Smooth muscle cell (in vitro differentiated cells): ENCODE data around the gene ADAT1. TPM values are rescaled to one million over a fixed set of nuclear protein-coding genes. Genes with fewer than 3 reads are reported as not detected.

Experiments used
- DNase-seq: peaks from one replicate; lab custom pipeline; 2025; ENCODE audit not compliant: unreplicated experiment; lab: John Stamatoyannopoulos, UW
- H2AFZ ChIP-seq: fragments of 200-600 bp; sonication (generic); 2 replicates; pipeline ENCODE4 v1.6.0; 2016; ENCODE audit warnings: antibody characterized with exemption, low read depth, mild to moderate bottlenecking
- H3F3A ChIP-seq: fragments of 200-600 bp; sonication (generic); 2 replicates; pipeline ENCODE4 v1.6.0; 2017; ENCODE audit warnings: antibody characterized with exemption, low read depth
- H3K27ac ChIP-seq: fragments of 200-600 bp; sonication (generic); 2 replicates; pipeline ENCODE4 v1.5.1; 2016; ENCODE audit warnings: low read depth, mild to moderate bottlenecking
- H3K27me3 ChIP-seq: fragments of 200-600 bp; sonication (generic); 2 replicates; pipeline ENCODE4 v1.6.1; 2016; ENCODE audit warnings: low read depth, mild to moderate bottlenecking
- H3K36me3 ChIP-seq: fragments of 200-600 bp; sonication (generic); 2 replicates; pipeline ENCODE4 v1.5.1; 2016; ENCODE audit warnings: low read depth
- H3K4me1 ChIP-seq: fragments of 200-600 bp; sonication (generic); 2 replicates; pipeline ENCODE4 v1.5.1; 2016; ENCODE audit warnings: low read depth
- H3K4me2 ChIP-seq: fragments of 200-600 bp; sonication (generic); 2 replicates; pipeline ENCODE4 v1.6.0; 2016; ENCODE audit warnings: mild to moderate bottlenecking
- H3K4me3 ChIP-seq: fragments of 200-600 bp; sonication (generic); 2 replicates; pipeline ENCODE4 v1.5.1; 2016; ENCODE audit warnings: mild to moderate bottlenecking
- H3K79me2 ChIP-seq: fragments of 200-600 bp; sonication (generic); 2 replicates; pipeline ENCODE4 v1.6.0; 2016; ENCODE audit warnings: low read depth, mild to moderate bottlenecking
- H3K9ac ChIP-seq: fragments of 200-600 bp; sonication (generic); 2 replicates; pipeline ENCODE4 v1.6.0; 2016; ENCODE audit warnings: low read depth
- H3K9me3 ChIP-seq: fragments of 200-600 bp; sonication (generic); replicated peaks from 2 replicates; pipeline ENCODE4 v1.5.1; 2016; ENCODE audit warnings: low read depth
- H4K20me1 ChIP-seq: fragments of 200-600 bp; sonication (generic); 2 replicates; pipeline ENCODE4 v1.6.0; 2016; ENCODE audit warnings: low read depth
- CTCF ChIP-seq: fragments of 200-600 bp; sonication (generic); IDR thresholded peaks from 2 replicates; pipeline ENCODE4 v1.5.1; 2017; ENCODE audit warnings: borderline replicate concordance, mild to moderate bottlenecking, antibody characterized with exemption; ENCODE audit not compliant: insufficient read depth, poor library complexity, severe bottlenecking
- WGBS: methylation state at CpG from one replicate; pipeline ENCODE4 v1.1.7; 2016; ENCODE audit warnings: low lambda C conversion rate; 5-methylcytosine and 5-hydroxymethylcytosine counted together
- polyA plus RNA-seq: library from polyadenylated mRNA; unstranded; fragments of >200 nt; fragmentation: Nextera tagmentation; extraction: Ambion mirVana; gene quantifications from 2 replicates; pipeline ENCODE4 v1.2.1, GENCODE V29; 2016
- total RNA-seq: library from RNA; depleted of rRNA; stranded (reverse); fragments of >200 nt; gene quantifications from 2 replicates; pipeline ENCODE4 v1.2.3, GENCODE V29; 2014

Gene ADAT1
- total and polyA plus RNA-seq, 2 experiments from 2014 or later, result 13.4 to 27.8 TPM

GRCh38 chr16:75640598-75640997, 17.5 kb upstream of the ADAT1 start:
- no peak overlapping the region for H2AFZ ChIP-seq
- no peaks in the 10 kb centered on the region for H3F3A ChIP-seq
- no peaks in the 10 kb centered on the region for H3K9me3 ChIP-seq
- peaks cover 41% of the 10 kb centered on the region for H3K79me2 ChIP-seq
- no peak for DNase-seq
- H3K9ac ChIP-seq, result no peak overlapping the region
- H4K20me1 ChIP-seq, result peaks cover 42% of the 10 kb centered on the region
- H3K27me3 ChIP-seq, result no peaks in the 10 kb centered on the region
- no peak overlapping the region for H3K4me2 ChIP-seq
- no peaks in the 10 kb centered on the region for H3K4me1 ChIP-seq
- H3K36me3 ChIP-seq, result peaks cover 12% of the 10 kb centered on the region
- WGBS, result 74% methylated on average over 6 of the region's 6 CpGs
- no peak overlapping the region for H3K4me3 ChIP-seq
- H3K27ac ChIP-seq, result no peak overlapping the region
- TF ChIP-seq CTCF, result no peak

- Histone ChIP-seq H3K4me1 (no peaks in the 10 kb centered on the region), H3K27ac (no peak overlapping the region), H3K9ac (no peak overlapping the region), H3K79me2 (no peaks in the 10 kb centered on the region), H3K4me2 (no peak overlapping the region), H3K9me3 (no peaks in the 10 kb centered on the region), H4K20me1 (peaks cover 6% of the 10 kb centered on the region), H3K27me3 (no peaks in the 10 kb centered on the region), H3K36me3 (peaks cover 38% of the 10 kb centered on the region), H2AFZ (no peak overlapping the region), H3K4me3 (no peak overlapping the region), H3F3A (no peaks in the 10 kb centered on the region)
- 98% methylated on average over 3 of the region's 3 CpGs for WGBS
- no peak for TF ChIP-seq CTCF
- no peak for DNase-seq
These were observed 12.0 kb upstream of the ADAT1 start for GRCh38 chr16:75635036-75635435.

GRCh38 chr16:75632857-75633256, 9.8 kb upstream of the ADAT1 start:
- no peaks in the 10 kb centered on the region for H3K9me3 ChIP-seq
- H3K4me1 ChIP-seq, result no peaks in the 10 kb centered on the region
- no peak overlapping the region for H3K4me3 ChIP-seq
- no peaks in the 10 kb centered on the region for H3K79me2 ChIP-seq
- WGBS, result 90% methylated on average over 8 of the region's 8 CpGs
- no peak for DNase-seq
- no peak for TF ChIP-seq CTCF
- H3K27me3 ChIP-seq, result no peaks in the 10 kb centered on the region
- peaks cover 6% of the 10 kb centered on the region for H4K20me1 ChIP-seq
- no peak overlapping the region for H3K27ac ChIP-seq
- peaks cover 4% of the 10 kb centered on the region for H3F3A ChIP-seq
- H3K9ac ChIP-seq, result no peak overlapping the region
- no peak overlapping the region for H3K4me2 ChIP-seq
- no peak overlapping the region for H2AFZ ChIP-seq
- H3K36me3 ChIP-seq, result peaks cover 30% of the 10 kb centered on the region

GRCh38 chr16:75630052-75630451, 7.0 kb upstream of the ADAT1 start:
- WGBS, result 85% methylated on average over 3 of the region's 3 CpGs
- Histone ChIP-seq H3K27ac (no peak overlapping the region), H3K4me3 (no peak overlapping the region), H3K4me2 (no peak overlapping the region), H3K79me2 (no peaks in the 10 kb centered on the region), H3K4me1 (no peaks in the 10 kb centered on the region), H3K9me3 (no peaks in the 10 kb centered on the region), H3K27me3 (no peaks in the 10 kb centered on the region), H3K9ac (no peak overlapping the region), H4K20me1 (no peaks in the 10 kb centered on the region), H3F3A (peaks cover 25% of the 10 kb centered on the region), H2AFZ (no peak overlapping the region), H3K36me3 (peaks cover 31% of the 10 kb centered on the region)
- no peak for TF ChIP-seq CTCF
- no peak for DNase-seq
